ENCODE measurements around the gene RNF207. TPM values are rescaled to one million over a fixed set of nuclear protein-coding genes. Genes with fewer than 3 reads are reported as not detected.

Gene RNF207
- total and polyA plus RNA-seq, 10 of the 15 experiments (the other 5 are each of a cell fraction or from before 2014, with no cell fraction given): 1.7 to 36.4 (median 13.1) TPM

GRCh38 chr1:6243993-6244392 is 38.1 kb downstream of the RNF207 start, which contains the start of gene HES3:
Gene HES3, plus strand, starts transcription at chr1:6244179. Its CDS starts 187 bp downstream, at chr1:6244366.
- H3K9me3 ChIP-seq (replicated peaks; ENCODE audit: control insufficient read depth, insufficient read depth, low read length): no peaks in the 10 kb centered on the region
- H3K36me3 ChIP-seq (ENCODE audit: control insufficient read depth in 2 of 2, insufficient read depth in 2 of 2, low read length in 1 of 2): no peaks in the 10 kb centered on the region
- CTCF ChIA-PET: interaction anchor here (1.3 kb wide), 1 partner anchor 116 kb away, joined by 3 read pairs; no protein-coding TSS in a partner anchor
- H3K4me2 ChIP-seq (ENCODE audit: control insufficient read depth, insufficient read depth): no peak within 1 kb of the TSS
- SMC1A ChIA-PET (ENCODE audit: uncharacterized antibody, unreplicated experiment): no interaction called here
- H2AFZ ChIP-seq (ENCODE audit: control insufficient read depth, low read depth, low read length): no peak within 1 kb of the TSS
- WGBS (ENCODE audit: insufficient coverage, insufficient replicate concordance, low lambda C conversion rate, missing lambda C conversion rate): 15% methylated on average over 15 of the region's 16 CpGs
- H3K9ac ChIP-seq (ENCODE audit: control insufficient read depth, insufficient read depth, low read length): no peak within 1 kb of the TSS
- peaks cover 17 to 26% of the 10 kb centered on the region in 2 experiments for H3K27me3 ChIP-seq (replicated peaks in 1 of 2; ENCODE audit: control insufficient read depth in 2 of 2, insufficient read depth in 2 of 2, low read length in 1 of 2)
- no peak within 1 kb of the TSS for H3K4me3 ChIP-seq
- no peak within 1 kb of the TSS for H3K27ac ChIP-seq (ENCODE audit: control insufficient read depth, insufficient read depth)
- peaks cover 5% of the 10 kb centered on the region for H3K4me1 ChIP-seq (ENCODE audit: control insufficient read depth, insufficient read depth, low read length)
- H4K20me1 ChIP-seq (ENCODE audit: control insufficient read depth, insufficient read depth): no peaks in the 10 kb centered on the region
- DNase-seq (ENCODE audit: low read depth, low spot score) (no peak), ATAC-seq (no peak), FAIRE-seq (no peak)
- RAD21 ChIA-PET (ENCODE audit: unreplicated experiment): no interaction called here
- POLR2A ChIA-PET: no interaction called here
- BruUV-seq (replicated peaks): no TSS peak
- TF ChIP-seq NKRF (conservative IDR thresholded peaks at IDR 0.05) (no peak), SUZ12 (IDR thresholded peaks at IDR 0.05; ENCODE audit: unreplicated experiment) (no peak), CREM (IDR thresholded peaks at IDR 0.05; ENCODE audit: low read depth) (no peak), REST (IDR thresholded peaks at IDR 0.05; ENCODE audit: low read depth, low read length) (no peak), MXI1 (IDR thresholded peaks at IDR 0.05; ENCODE audit: low read depth, low read length) (no peak), YBX1 (IDR thresholded peaks at IDR 0.05) (no peak), CHD1 (IDR thresholded peaks at IDR 0.05; ENCODE audit: low read depth, low read length) (no peak), SUPT20H (IDR thresholded peaks at IDR 0.05; ENCODE audit: borderline replicate concordance, control insufficient read depth, low read depth, low read length) (no peak)
- H3K79me2 ChIP-seq (ENCODE audit: control insufficient read depth, insufficient read depth, low read length): no peaks in the 10 kb centered on the region
- in situ Hi-C loops (cut with MboI) (no loop called here), intact Hi-C loops (cut with micrococcal nuclease; ENCODE audit: unreplicated experiment) (no loop called here)

Data from GM12878 (cell line).